GM23338 (cell line): ENCODE results near the gene MAPK4. TPM values are rescaled to one million over a fixed set of nuclear protein-coding genes. Genes with fewer than 3 reads are reported as not detected.

Experiments used
- ATAC-seq: fragments of 200-7000 bp; cut with Tn5 transposase; 3 replicates; pipeline ENCODE4 v1.9.1; 2020
- DNase-seq: peaks from one replicate; pipeline ENCODE4 v3.0.0-alpha.2; 2015; ENCODE audit warnings: low spot score
- H2AFZ ChIP-seq: fragments of 200-600 bp; sonication (generic); 2 replicates; pipeline ENCODE4 v1.8.0; 2016; ENCODE audit warnings: antibody characterized with exemption, mild to moderate bottlenecking, moderate library complexity
- H3F3A ChIP-seq: fragments of 200-600 bp; sonication (generic); replicated peaks from 2 replicates; pipeline ENCODE4 v1.8.0; 2017; ENCODE audit warnings: antibody characterized with exemption, mixed run types, low read depth
- H3K27ac ChIP-seq: fragments of 200-600 bp; sonication (generic); 2 replicates; pipeline ENCODE4 v1.6.1; 2016; ENCODE audit warnings: low read depth
- H3K27me3 ChIP-seq: fragments of 200-600 bp; sonication (generic); 2 replicates; pipeline ENCODE4 v1.8.0; 2016; ENCODE audit warnings: mild to moderate bottlenecking, mixed run types, moderate library complexity; ENCODE audit not compliant: insufficient read depth
- H3K36me3 ChIP-seq: fragments of 200-600 bp; sonication (generic); 2 replicates; pipeline ENCODE4 v1.8.0; 2016; ENCODE audit warnings: mild to moderate bottlenecking; ENCODE audit not compliant: insufficient read depth
- H3K4me1 ChIP-seq: fragments of 200-600 bp; sonication (generic); 2 replicates; pipeline ENCODE4 v1.8.0; 2016; ENCODE audit warnings: mild to moderate bottlenecking, moderate library complexity; ENCODE audit not compliant: insufficient read depth
- H3K4me2 ChIP-seq: fragments of 200-600 bp; sonication (generic); 2 replicates; pipeline ENCODE4 v1.7.1; 2017; ENCODE audit warnings: mixed run types
- H3K4me3 ChIP-seq: fragments of 200-600 bp; sonication (generic); 2 replicates; pipeline ENCODE4 v1.6.1; 2016; ENCODE audit warnings: mixed run types
- H3K79me2 ChIP-seq: fragments of 200-600 bp; sonication (generic); replicated peaks from 2 replicates; pipeline ENCODE4 v1.8.0; 2017; ENCODE audit warnings: mild to moderate bottlenecking; ENCODE audit not compliant: insufficient read depth
- H3K9me2 ChIP-seq: fragments of 200-600 bp; sonication (generic); 2 replicates; pipeline ENCODE4 v1.8.0; 2017; ENCODE audit not compliant: insufficient read depth
- H4K20me1 ChIP-seq: fragments of 200-600 bp; sonication (generic); replicated peaks from 2 replicates; pipeline ENCODE4 v1.8.0; 2017; ENCODE audit warnings: mild to moderate bottlenecking; ENCODE audit not compliant: insufficient read depth
- H3K27ac Mint-ChIP-seq: 2 replicates; pipeline ENCODE4 v1.8.0; 2020; ENCODE audit warnings: inconsistent platforms, mild to moderate bottlenecking, moderate library complexity, mixed read lengths
- H3K27me3 Mint-ChIP-seq: 3 replicates; pipeline ENCODE4 v1.8.0; 2022; ENCODE audit warnings: low read depth, mild to moderate bottlenecking, moderate library complexity, mixed read lengths, inconsistent platforms; ENCODE audit not compliant: insufficient read depth, poor library complexity
- H3K36me3 Mint-ChIP-seq: 3 replicates; pipeline ENCODE4 v1.8.0; 2021; ENCODE audit warnings: low read depth, mild to moderate bottlenecking, inconsistent platforms, moderate library complexity, mixed read lengths
- H3K4me1 Mint-ChIP-seq: 3 replicates; pipeline ENCODE4 v1.8.0; 2020; ENCODE audit warnings: mild to moderate bottlenecking, inconsistent platforms, mixed read lengths
- H3K4me3 Mint-ChIP-seq: 3 replicates; pipeline ENCODE4 v1.8.0; 2021; ENCODE audit warnings: moderate library complexity, mild to moderate bottlenecking, inconsistent platforms, mixed read lengths
- H3K9me3 Mint-ChIP-seq: 3 replicates; pipeline ENCODE4 v1.8.0; 2020; ENCODE audit warnings: moderate library complexity, mild to moderate bottlenecking, inconsistent platforms, mixed read lengths
- CREB1 ChIP-seq: fragments of 250-450 bp; sonication (Bioruptor Pico); IDR thresholded peaks from 2 replicates; pipeline ENCODE4 v1.5.0; 2020; ENCODE audit warnings: low read depth, mild to moderate bottlenecking, moderate library complexity
- CTCF ChIP-seq, 2 experiments: fragments of 200-600 bp in 1 of 2; sonication (generic) in 1 of 2; conservative IDR thresholded peaks; 2 replicates each; pipeline versions ENCODE4 v1.5.1 to v1.6.1; 2016 to 2017; ENCODE audit warnings: antibody characterized with exemption in 2 of 2, low read depth in 2 of 2, mild to moderate bottlenecking in 2 of 2, moderate library complexity in 1 of 2
- ETS1 ChIP-seq: IDR thresholded peaks from 2 replicates; pipeline ENCODE4 v1.6.1; 2016; ENCODE audit warnings: antibody characterized with exemption
- EZH2 ChIP-seq: fragments of 200-600 bp; sonication (generic); IDR thresholded peaks from one replicate; pipeline ENCODE4 v1.8.0; 2017; ENCODE audit warnings: antibody characterized with exemption, mild to moderate bottlenecking, low read depth; ENCODE audit not compliant: unreplicated experiment
- EZH2phosphoT487 ChIP-seq: fragments of 200-600 bp; sonication (generic); IDR thresholded peaks from one replicate; pipeline ENCODE4 v1.8.1; 2018; ENCODE audit warnings: antibody characterized with exemption; ENCODE audit not compliant: unreplicated experiment
- JUNB ChIP-seq: IDR thresholded peaks from one replicate; pipeline ENCODE4 v1.6.1; 2016; ENCODE audit warnings: antibody characterized with exemption; ENCODE audit not compliant: unreplicated experiment
- NANOG ChIP-seq: IDR thresholded peaks from 2 replicates; pipeline ENCODE4 v1.6.1; 2016; ENCODE audit warnings: antibody characterized with exemption, borderline replicate concordance
- POLR2AphosphoS5 ChIP-seq: IDR thresholded peaks from 2 replicates; pipeline ENCODE4 v1.6.1; 2016; ENCODE audit warnings: antibody characterized with exemption, low read depth
- REST ChIP-seq: IDR thresholded peaks from one replicate; pipeline ENCODE4 v1.6.1; 2018; ENCODE audit warnings: antibody characterized with exemption; ENCODE audit not compliant: unreplicated experiment
- STAT1 ChIP-seq: IDR thresholded peaks from one replicate; pipeline ENCODE4 v1.6.1; 2016; ENCODE audit warnings: antibody characterized with exemption; ENCODE audit not compliant: unreplicated experiment
- ZNF114 ChIP-seq: fragments of 250-450 bp; sonication (Bioruptor Pico); IDR thresholded peaks from 2 replicates; pipeline ENCODE4 v1.5.0; 2020; ENCODE audit warnings: mild to moderate bottlenecking, moderate library complexity
- ZNF331 ChIP-seq: fragments of 250-450 bp; sonication (Bioruptor Pico); IDR thresholded peaks from 2 replicates; pipeline ENCODE4 v1.5.0; 2020; ENCODE audit warnings: low read depth, mild to moderate bottlenecking, moderate library complexity
- ZNF462 ChIP-seq: fragments of 250-450 bp; sonication (Bioruptor Pico); IDR thresholded peaks from 2 replicates; pipeline ENCODE4 v1.5.0; 2020; ENCODE audit warnings: mild to moderate bottlenecking, moderate library complexity
- polyA plus RNA-seq: library from polyadenylated mRNA; unstranded; fragments of >200 nt; fragmentation: Nextera tagmentation; extraction: Ambion mirVana; gene quantifications from 2 replicates; pipeline ENCODE4 v1.2.1, GENCODE V29; 2016
- total RNA-seq: library from RNA; depleted of rRNA; stranded (reverse); fragments of >200 nt; shearing (Covaris generic); gene quantifications from 2 replicates; pipeline ENCODE4 v1.2.3, GENCODE V29; 2014

The MAPK4 gene
- total and polyA plus RNA-seq, 2 experiments from 2014 or later: 1.3 to 4.4 TPM

- Histone ChIP-seq H3K4me1 (no peaks in the 10 kb centered on the region), H3K27ac (no peak overlapping the region), H3K4me3 (no peak overlapping the region), H3K79me2 (no peaks in the 10 kb centered on the region), H3K36me3 (no peaks in the 10 kb centered on the region), H3K4me2 (no peak overlapping the region), H4K20me1 (no peaks in the 10 kb centered on the region), H2AFZ (no peak overlapping the region), H3F3A (no peaks in the 10 kb centered on the region), H3K9me2 (0 out of 2 replicates have a peak, but pooled peaks cover 7% of the 10 kb centered on the region), H3K27me3 (no peaks in the 10 kb centered on the region)
- no peak overlapping the region for H3K27ac Mint-ChIP-seq
- H3K4me1 Mint-ChIP-seq: no peaks in the 10 kb centered on the region; the same call in 2 of the 3 replicates
- peaks cover 12% of the 10 kb centered on the region; the same call in 2 of the 3 replicates for H3K36me3 Mint-ChIP-seq
- peaks cover 14% of the 10 kb centered on the region for H3K9me3 Mint-ChIP-seq
- DNase-seq (no peak), ATAC-seq (no peak)
- peaks cover 5% of the 10 kb centered on the region for H3K27me3 Mint-ChIP-seq
- no peak for TF ChIP-seq NANOG
- no peak for TF ChIP-seq CREB1
- no peak for TF ChIP-seq EZH2phosphoT487
- TF ChIP-seq POLR2AphosphoS5: no peak
- TF ChIP-seq STAT1: no peak
- no peak for TF ChIP-seq JUNB
- TF ChIP-seq ETS1: no peak
- no peak for TF ChIP-seq REST
- no peak for TF ChIP-seq ZNF462 (CRISPR knock-in tag)
- TF ChIP-seq ZNF114 (CRISPR knock-in tag): no peak
- no peak for TF ChIP-seq CTCF (conservative IDR thresholded peaks at IDR 0.05; ENCODE audit: low read depth in 2 of 2)
- no peak for TF ChIP-seq EZH2
- TF ChIP-seq ZNF331: no peak
- H3K4me3 Mint-ChIP-seq: no peak overlapping the region
These were observed 121.1 kb downstream of the MAPK4 start for GRCh38 chr18:50680966-50681365.
